MCF 10A (cell line): ENCODE data around the gene CYBA. TPM values are rescaled to one million over a fixed set of nuclear protein-coding genes. Genes with fewer than 3 reads are reported as not detected.

ENCODE experiments used
- BruUV-seq: library from RNA; stranded (reverse); fragments of 400-500 nt; replicated peaks from 2 replicates; lab custom pipeline; 2021; lab: Mats Ljungman, UMichigan
- CTCF ChIA-PET: fragments of 300-600 bp; sonication (Branson Sonifier 250); formaldehyde crosslinking; extraction: SDS; loops from one replicate; lab custom pipeline; 2021; ENCODE audit warnings: antibody characterized with exemption, inconsistent platforms; lab: Yijun Ruan, JAX
- POLR2A ChIA-PET: fragments of 300-600, 350-650 bp; sonication (Branson Sonifier 250); formaldehyde crosslinking; extraction: SDS; loops from one replicate; lab custom pipeline; 2020; ENCODE audit warnings: antibody characterized with exemption, inconsistent platforms; lab: Yijun Ruan, JAX
- DNase-seq: peaks from one replicate; pipeline ENCODE4 v3.0.0-alpha.2; 2018; ENCODE audit not compliant: unreplicated experiment
- H3K27ac Mint-ChIP-seq: one replicate; pipeline ENCODE4 v1.8.0; 2022; ENCODE audit warnings: mild to moderate bottlenecking, low read depth, mixed read lengths; ENCODE audit not compliant: unreplicated experiment
- H3K27me3 Mint-ChIP-seq: one replicate; pipeline ENCODE4 v1.8.0; 2022; ENCODE audit warnings: mixed read lengths; ENCODE audit not compliant: insufficient read depth, unreplicated experiment
- H3K36me3 Mint-ChIP-seq: one replicate; pipeline ENCODE4 v1.8.0; 2022; ENCODE audit warnings: mild to moderate bottlenecking, moderate library complexity, mixed read lengths; ENCODE audit not compliant: insufficient read depth, unreplicated experiment
- H3K4me1 Mint-ChIP-seq: one replicate; pipeline ENCODE4 v1.8.0; 2022; ENCODE audit warnings: mixed read lengths; ENCODE audit not compliant: insufficient read depth, unreplicated experiment
- H3K4me3 Mint-ChIP-seq: one replicate; pipeline ENCODE4 v1.8.0; 2022; ENCODE audit warnings: mild to moderate bottlenecking, moderate library complexity, mixed read lengths; ENCODE audit not compliant: unreplicated experiment
- H3K9me3 Mint-ChIP-seq: one replicate; pipeline ENCODE4 v1.8.0; 2022; ENCODE audit warnings: mixed read lengths; ENCODE audit not compliant: unreplicated experiment
- intact Hi-C: fragments of 100-400 bp; cut with micrococcal nuclease; formaldehyde crosslinking; loops from 2 replicates; pipeline ENCODE4 v1.14.1; 2022
- total RNA-seq: library from RNA; stranded (reverse); gene quantifications from 2 replicates; pipeline ENCODE4 v1.2.3, GENCODE V29; 2022
- TF ChIP-seq, protein P1 (sequence below): fragments of 200-600 bp; IDR thresholded peaks from one replicate; pipeline ENCODE4 v1.8.0; 2022; ENCODE audit warnings: antibody characterized with exemption, mild to moderate bottlenecking; ENCODE audit not compliant: unreplicated experiment

CYBA gene
- total RNA-seq, 1 experiment from 2014 or later, result 0.84 TPM

DNA sequence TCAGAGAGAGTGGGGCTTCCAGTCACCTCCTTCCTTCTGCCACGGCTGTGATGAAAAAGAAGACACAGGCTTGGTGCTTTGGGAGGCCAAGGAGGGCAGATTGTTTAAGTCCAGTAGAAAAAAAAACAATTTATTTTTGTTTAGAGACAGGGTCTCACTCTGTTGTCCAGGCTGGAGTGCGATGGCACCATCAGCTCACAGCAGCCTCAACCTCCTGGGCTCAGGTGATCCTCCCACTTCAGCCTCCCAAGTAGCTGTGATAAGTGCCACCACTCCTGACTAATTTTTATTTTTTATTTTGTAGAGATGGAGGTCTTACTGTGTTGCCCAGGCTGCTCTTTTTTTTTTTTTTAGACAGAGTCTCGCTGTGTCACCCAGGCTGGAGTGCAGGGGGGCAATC is 14.7 kb upstream of the CYBA start:
- Mint-ChIP-seq H3K27ac (no peak overlapping the region), H3K9me3 (no peaks in the 10 kb centered on the region), H3K27me3 (no peaks in the 10 kb centered on the region), H3K36me3 (no peaks in the 10 kb centered on the region), H3K4me3 (no peak overlapping the region), H3K4me1 (no peaks in the 10 kb centered on the region)
- BruUV-seq, result no TSS peak
- no peak for DNase-seq
- ChIA-PET POLR2A (interaction anchor here (0.7 to 0.8 kb wide), 2 partner anchors 21 to 72 kb away, joined by 3 to 4 read pairs; no protein-coding TSS in a partner anchor), CTCF (interaction anchor here (0.8 kb wide), 1 partner anchor 71 kb away, joined by 4 read pairs; no protein-coding TSS in a partner anchor)
- intact Hi-C loops, result no loop called here
- TF ChIP-seq, protein P1, sequence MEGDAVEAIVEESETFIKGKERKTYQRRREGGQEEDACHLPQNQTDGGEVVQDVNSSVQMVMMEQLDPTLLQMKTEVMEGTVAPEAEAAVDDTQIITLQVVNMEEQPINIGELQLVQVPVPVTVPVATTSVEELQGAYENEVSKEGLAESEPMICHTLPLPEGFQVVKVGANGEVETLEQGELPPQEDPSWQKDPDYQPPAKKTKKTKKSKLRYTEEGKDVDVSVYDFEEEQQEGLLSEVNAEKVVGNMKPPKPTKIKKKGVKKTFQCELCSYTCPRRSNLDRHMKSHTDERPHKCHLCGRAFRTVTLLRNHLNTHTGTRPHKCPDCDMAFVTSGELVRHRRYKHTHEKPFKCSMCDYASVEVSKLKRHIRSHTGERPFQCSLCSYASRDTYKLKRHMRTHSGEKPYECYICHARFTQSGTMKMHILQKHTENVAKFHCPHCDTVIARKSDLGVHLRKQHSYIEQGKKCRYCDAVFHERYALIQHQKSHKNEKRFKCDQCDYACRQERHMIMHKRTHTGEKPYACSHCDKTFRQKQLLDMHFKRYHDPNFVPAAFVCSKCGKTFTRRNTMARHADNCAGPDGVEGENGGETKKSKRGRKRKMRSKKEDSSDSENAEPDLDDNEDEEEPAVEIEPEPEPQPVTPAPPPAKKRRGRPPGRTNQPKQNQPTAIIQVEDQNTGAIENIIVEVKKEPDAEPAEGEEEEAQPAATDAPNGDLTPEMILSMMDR, result no peak

DNA sequence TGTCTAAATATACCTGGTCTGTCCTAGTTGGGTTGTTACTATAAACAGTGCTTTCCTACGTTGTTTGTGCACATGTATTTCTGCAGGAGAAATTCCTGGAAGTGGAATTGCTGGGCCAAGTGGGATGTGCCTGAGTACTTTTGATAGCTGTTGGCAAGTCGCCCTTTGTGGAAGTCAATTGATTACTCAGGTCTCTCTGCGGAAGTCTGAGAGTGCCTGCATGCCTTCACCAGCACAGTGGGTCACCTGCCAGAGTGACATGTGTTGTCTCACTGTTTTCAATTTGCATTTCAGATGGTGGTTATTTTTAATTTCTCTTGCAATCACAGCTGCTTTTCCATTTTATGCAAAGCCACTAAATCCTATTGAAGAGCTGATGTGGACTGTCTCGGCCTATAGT is 14.3 kb upstream of the CYBA start:
- no TSS peak for BruUV-seq
- CTCF ChIA-PET, result interaction anchor here (0.6 to 0.8 kb wide), 2 partner anchors 37 to 72 kb away, joined by 4 read pairs; no protein-coding TSS in a partner anchor

DNA sequence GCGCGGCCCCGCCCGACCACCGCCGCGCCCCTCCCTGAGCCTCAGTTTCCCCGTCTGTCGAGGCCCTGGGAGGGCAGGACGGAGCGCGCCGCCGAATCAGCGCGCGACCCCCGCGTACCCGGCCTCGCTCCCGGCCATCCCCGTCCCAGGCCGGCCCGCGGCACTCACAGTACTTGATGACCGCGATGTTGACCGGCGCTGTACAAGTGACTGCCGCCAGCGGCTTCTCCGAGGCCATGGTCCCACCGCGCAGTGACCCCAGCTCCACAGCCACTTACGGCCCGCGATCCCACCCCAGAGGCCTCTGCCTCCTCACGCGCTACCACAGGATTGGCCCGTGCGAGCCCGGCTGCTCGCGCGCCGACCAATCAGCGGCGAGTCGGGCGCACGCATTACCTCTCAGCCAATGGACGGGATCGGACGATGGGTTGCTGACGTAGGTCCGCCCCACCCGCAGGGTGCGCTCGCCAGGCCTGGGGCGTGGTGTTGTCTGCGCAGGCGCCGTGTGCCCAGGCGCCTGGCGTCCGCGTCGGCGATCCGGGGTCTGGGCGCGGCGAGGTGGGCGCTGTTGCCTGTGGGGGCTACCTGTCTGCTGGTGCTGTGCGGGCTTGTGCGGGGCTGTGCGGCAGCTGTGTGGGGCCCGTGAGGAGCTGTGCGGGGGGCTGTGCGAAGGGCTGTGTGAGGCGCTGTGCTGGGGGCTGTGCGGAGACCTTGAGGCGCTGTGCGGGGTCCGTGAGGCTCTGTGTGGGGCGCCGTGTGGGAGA is 12.2 kb upstream of the CYBA start, which contains the start of gene MVD:
Gene MVD (minus strand): TSS at position 249 of the 764 bp plus-strand sequence. CDS start 11 bp downstream, at position 238.
- TF ChIP-seq, protein P1, result no peak
- intact Hi-C loops, result no loop called here
- CTCF ChIA-PET, result interaction anchor here (0.6 to 1.0 kb wide), 3 partner anchors 74 to 896 kb away, joined by 3 read pairs; no protein-coding TSS in a partner anchor

More for the DNA sequence above, 14.3 kb upstream of the CYBA start:
- intact Hi-C loops, result no loop called here
- Mint-ChIP-seq H3K27me3 (no peaks in the 10 kb centered on the region), H3K9me3 (no peaks in the 10 kb centered on the region), H3K27ac (no peak overlapping the region), H3K4me1 (no peaks in the 10 kb centered on the region), H3K4me3 (no peak overlapping the region), H3K36me3 (no peaks in the 10 kb centered on the region)
- DNase-seq, result no peak
- TF ChIP-seq, protein P1, result no peak
- POLR2A ChIA-PET, result interaction anchor here (0.6 to 0.8 kb wide), 3 partner anchors 22 to 337 kb away, joined by 3 to 4 read pairs (median 3); no protein-coding TSS in a partner anchor

More for the DNA sequence above, 12.2 kb upstream of the CYBA start, which contains the start of gene MVD:
- peak within 1 kb of the TSS; percentile 96 for H3K4me3 Mint-ChIP-seq
- H3K36me3 Mint-ChIP-seq, result no peaks in the 10 kb centered on the region
- H3K27ac Mint-ChIP-seq, result peak within 1 kb of the TSS; percentile 97
- no peaks in the 10 kb centered on the region for H3K4me1 Mint-ChIP-seq
- no TSS peak for BruUV-seq
- no peaks in the 10 kb centered on the region for H3K27me3 Mint-ChIP-seq
- H3K9me3 Mint-ChIP-seq, result no peaks in the 10 kb centered on the region
- peak; percentile 97 for DNase-seq
- POLR2A ChIA-PET, result interaction anchor here (0.6 to 2.4 kb wide), 10 partner anchors 12 to 1875 kb away, joined by 3 to 10 read pairs (median 4); partner anchors contain the start of genes ACSF3, CDT1, CTU2 and KLHDC4
